HFFc6 (cell line): ENCODE data around the gene XPNPEP2. TPM values are rescaled to one million over a fixed set of nuclear protein-coding genes. Genes with fewer than 3 reads are reported as not detected.

Experiments
- DNase-seq: peaks from one replicate; pipeline ENCODE4 v3.0.0-alpha.2; 2018
- H3K27ac Mint-ChIP-seq: 2 replicates; pipeline ENCODE4 v1.8.0; 2020; ENCODE audit warnings: mild to moderate bottlenecking, mixed read lengths
- H3K27me3 Mint-ChIP-seq: 2 replicates; pipeline ENCODE4 v1.8.0; 2021; ENCODE audit warnings: mild to moderate bottlenecking, moderate library complexity, mixed read lengths; ENCODE audit not compliant: insufficient read depth
- H3K36me3 Mint-ChIP-seq: 2 replicates; pipeline ENCODE4 v1.8.0; 2021; ENCODE audit warnings: low read depth, mixed read lengths
- H3K4me1 Mint-ChIP-seq: 2 replicates; pipeline ENCODE4 v1.8.0; 2020; ENCODE audit warnings: low read depth, mixed read lengths
- H3K4me3 Mint-ChIP-seq: 2 replicates; pipeline ENCODE4 v1.8.0; 2020; ENCODE audit warnings: mild to moderate bottlenecking, moderate library complexity, mixed read lengths
- H3K9me3 Mint-ChIP-seq: 2 replicates; pipeline ENCODE4 v1.8.0; 2020; ENCODE audit warnings: mild to moderate bottlenecking, mixed read lengths
- CTCF ChIP-seq: fragments of 200-600 bp; sonication (generic); IDR thresholded peaks from 2 replicates; pipeline ENCODE4 v1.5.0; 2021; ENCODE audit warnings: antibody characterized with exemption, mild to moderate bottlenecking
- total RNA-seq, 6 experiments: library from RNA; stranded (reverse); fragmentation: NEBNext Ultra II Directional; extraction: Animal tissue kit (Norgen Biotek cat#: 25700); gene quantifications; 2 replicates in 1 of 6; 3 replicates in 5 of 6; pipeline ENCODE4 v1.2.3, GENCODE V29; 2021

XPNPEP2 gene
- total RNA-seq, 6 experiments from 2014 or later = not detected

DNA sequence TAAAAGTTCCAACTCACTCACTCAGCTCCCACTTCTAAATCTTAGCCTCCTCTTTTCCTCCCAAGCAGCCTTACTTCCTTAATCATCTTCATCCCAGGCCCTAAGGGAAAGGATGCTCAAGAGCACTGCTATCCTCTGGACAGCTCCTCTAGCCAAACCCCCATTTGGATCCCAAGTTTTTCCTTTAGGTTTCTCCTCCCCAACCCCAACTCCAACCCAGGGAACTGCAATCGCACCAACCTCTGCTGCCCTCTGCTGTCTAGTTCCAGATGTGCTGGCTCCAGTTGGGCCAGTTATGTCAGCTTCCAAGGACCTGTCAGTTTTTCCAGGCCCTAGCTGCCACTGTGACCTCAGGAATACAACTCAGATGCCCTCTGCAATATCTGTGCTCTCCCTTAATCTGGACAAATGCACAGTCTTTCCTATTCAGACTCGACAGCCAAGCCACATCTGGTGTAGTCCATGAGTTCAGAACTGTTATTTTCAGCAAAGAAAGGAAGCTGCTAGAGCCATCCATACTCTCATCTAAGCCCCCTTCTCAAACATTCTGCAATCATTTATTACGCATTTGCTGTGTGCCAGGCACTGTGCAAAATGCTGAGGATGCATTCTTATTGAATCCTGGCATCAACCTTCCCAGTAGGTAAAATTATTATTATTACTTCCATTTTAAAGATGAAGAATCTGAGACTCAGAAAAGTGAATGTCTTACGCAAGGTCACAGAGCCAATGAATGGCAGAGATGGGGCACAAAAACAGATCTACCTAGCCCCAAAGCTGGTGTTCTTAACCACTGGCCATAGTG lies 12.3 kb upstream of the XPNPEP2 start:
- Mint-ChIP-seq H3K27me3 (peaks cover 24% of the 10 kb centered on the region), H3K4me1 (no peaks in the 10 kb centered on the region), H3K27ac (no peak overlapping the region), H3K9me3 (no peaks in the 10 kb centered on the region), H3K4me3 (no peak overlapping the region), H3K36me3 (no peaks in the 10 kb centered on the region)
- TF ChIP-seq CTCF = peak; percentile 82
- DNase-seq = peak; percentile 53

- H3K27me3 Mint-ChIP-seq = peaks cover 26% of the 10 kb centered on the region
- no peak for DNase-seq
- no peaks in the 10 kb centered on the region for H3K4me1 Mint-ChIP-seq
- no peak overlapping the region for H3K4me3 Mint-ChIP-seq
- H3K36me3 Mint-ChIP-seq = no peaks in the 10 kb centered on the region
- no peak for TF ChIP-seq CTCF
- no peak overlapping the region for H3K27ac Mint-ChIP-seq
- H3K9me3 Mint-ChIP-seq = no peaks in the 10 kb centered on the region
These were observed 10.7 kb upstream of the XPNPEP2 start for GRCh38 chrX:129728061-129728460.

DNA sequence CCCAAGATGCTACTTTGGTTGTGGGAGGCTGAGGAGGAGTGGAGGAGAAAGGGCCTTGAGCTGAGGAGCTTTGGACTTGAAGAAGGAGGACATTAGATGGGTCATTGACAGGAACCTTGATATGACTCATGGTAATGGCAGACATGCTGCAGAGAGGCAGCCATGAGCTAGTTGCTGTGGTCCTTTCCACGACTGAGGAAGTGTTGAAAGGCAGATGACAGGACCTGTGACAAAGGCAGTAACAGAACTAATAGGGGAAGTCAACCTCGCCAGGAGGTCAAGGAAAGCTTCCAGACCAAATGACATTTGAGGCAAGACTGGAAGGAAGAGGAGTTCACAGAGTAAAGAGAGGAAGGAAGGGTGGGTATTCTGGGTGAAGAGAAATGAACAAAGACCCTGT lies 7.6 kb upstream of the XPNPEP2 start:
- Mint-ChIP-seq H3K4me3 (no peak overlapping the region), H3K36me3 (no peaks in the 10 kb centered on the region), H3K4me1 (no peaks in the 10 kb centered on the region), H3K27ac (no peak overlapping the region), H3K9me3 (no peaks in the 10 kb centered on the region), H3K27me3 (peaks cover 23% of the 10 kb centered on the region)
- no peak for TF ChIP-seq CTCF
- DNase-seq = no peak

DNA sequence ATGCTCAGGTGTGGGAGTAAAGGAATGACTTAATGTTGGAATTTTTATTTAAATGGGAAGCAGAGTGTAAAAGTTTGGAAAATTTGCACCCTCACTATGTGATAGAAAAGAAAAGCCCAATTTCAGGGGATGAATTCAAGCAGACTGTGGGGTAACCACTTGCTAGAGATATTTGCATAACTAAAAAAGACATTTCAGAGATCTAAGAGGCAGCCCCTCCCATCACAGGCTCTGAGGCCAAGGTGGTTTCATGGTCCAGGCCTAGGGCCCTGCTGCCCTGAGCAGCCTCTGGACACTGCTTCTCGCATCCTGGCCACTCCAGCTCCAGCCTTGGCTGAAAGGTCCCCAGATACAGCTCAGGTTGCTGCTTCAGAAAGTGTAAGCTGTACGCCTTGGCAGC lies 5.9 kb upstream of the XPNPEP2 start:
- no peak for TF ChIP-seq CTCF
- Mint-ChIP-seq H3K9me3 (no peaks in the 10 kb centered on the region), H3K4me3 (no peak overlapping the region), H3K36me3 (no peaks in the 10 kb centered on the region), H3K27ac (no peak overlapping the region), H3K4me1 (peaks cover 2% of the 10 kb centered on the region; the same call in 1 of the 2 replicates), H3K27me3 (peaks cover 24% of the 10 kb centered on the region)
- DNase-seq = no peak

DNA sequence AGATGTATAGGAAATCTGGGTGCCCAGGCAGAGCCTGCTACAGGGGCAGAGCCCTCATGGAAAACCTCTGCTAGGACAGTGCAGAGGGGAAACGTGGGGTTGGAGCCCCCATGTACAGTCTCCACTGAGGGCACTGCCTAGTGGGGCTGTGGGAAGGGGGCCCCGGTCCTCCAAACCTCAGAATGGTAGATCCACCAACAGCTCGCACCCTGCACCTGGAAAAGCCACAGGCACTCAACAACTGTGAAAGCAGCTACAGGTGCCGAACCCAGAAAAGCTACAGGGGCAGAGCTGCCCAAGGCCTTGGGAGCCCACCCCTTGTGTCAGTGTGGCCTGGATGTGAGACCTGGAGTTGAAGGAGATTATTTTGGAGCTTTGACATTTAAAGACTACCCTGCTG lies 5.4 kb upstream of the XPNPEP2 start:
- Mint-ChIP-seq H3K36me3 (no peaks in the 10 kb centered on the region), H3K27ac (no peak overlapping the region), H3K27me3 (peaks cover 24% of the 10 kb centered on the region), H3K4me3 (no peak overlapping the region), H3K9me3 (no peaks in the 10 kb centered on the region), H3K4me1 (peaks cover 7% of the 10 kb centered on the region; the same call in 1 of the 2 replicates)
- no peak for DNase-seq
- TF ChIP-seq CTCF = no peak
